Activated CD4-positive, alpha-beta T cell treated with anti-CD3 and anti-CD28 coated beads, Interleukin-2, amount 10 ng/mL, durations not matched to agents 7 days and 5 days (primary cell): ENCODE results near the gene CD151. TPM values are rescaled to one million over a fixed set of nuclear protein-coding genes. Genes with fewer than 3 reads are reported as not detected.

Source experiments
- CTCF ChIA-PET: fragments of 350-600 bp; sonication (Branson Sonifier 250); formaldehyde crosslinking; loops from one replicate; lab custom pipeline; 2021; ENCODE audit warnings: antibody characterized with exemption; lab: Charles Lee
- POLR2A ChIA-PET: fragments of 350-600 bp; sonication (Branson Sonifier 250); formaldehyde crosslinking; loops from one replicate; lab custom pipeline; 2021; ENCODE audit warnings: antibody characterized with exemption; lab: Charles Lee
- DNase-seq: peaks from one replicate; pipeline ENCODE4 v3.0.0-alpha.2; 2020
- H3K27ac Mint-ChIP-seq: one replicate; pipeline ENCODE4 v1.8.0; 2021; ENCODE audit warnings: mild to moderate bottlenecking, moderate library complexity, mixed read lengths
- H3K27me3 Mint-ChIP-seq: one replicate; pipeline ENCODE4 v1.8.0; 2021; ENCODE audit warnings: mixed read lengths
- H3K36me3 Mint-ChIP-seq: one replicate; pipeline ENCODE4 v1.8.0; 2021; ENCODE audit warnings: low read depth, mixed read lengths
- H3K4me1 Mint-ChIP-seq: one replicate; pipeline ENCODE4 v1.8.0; 2021; ENCODE audit warnings: mixed read lengths
- H3K4me3 Mint-ChIP-seq: one replicate; pipeline ENCODE4 v1.8.0; 2021; ENCODE audit warnings: mild to moderate bottlenecking, moderate library complexity, mixed read lengths
- H3K9me3 Mint-ChIP-seq: one replicate; pipeline ENCODE4 v1.8.0; 2021; ENCODE audit warnings: mixed read lengths
- total RNA-seq, 2 experiments: library from RNA; stranded (reverse); gene quantifications; one replicate each; pipeline ENCODE4 v1.2.3, GENCODE V29; 2021

The CD151 gene
- 10 to 100 TPM; 35.4 to 37.6 TPM for total RNA-seq

DNA sequence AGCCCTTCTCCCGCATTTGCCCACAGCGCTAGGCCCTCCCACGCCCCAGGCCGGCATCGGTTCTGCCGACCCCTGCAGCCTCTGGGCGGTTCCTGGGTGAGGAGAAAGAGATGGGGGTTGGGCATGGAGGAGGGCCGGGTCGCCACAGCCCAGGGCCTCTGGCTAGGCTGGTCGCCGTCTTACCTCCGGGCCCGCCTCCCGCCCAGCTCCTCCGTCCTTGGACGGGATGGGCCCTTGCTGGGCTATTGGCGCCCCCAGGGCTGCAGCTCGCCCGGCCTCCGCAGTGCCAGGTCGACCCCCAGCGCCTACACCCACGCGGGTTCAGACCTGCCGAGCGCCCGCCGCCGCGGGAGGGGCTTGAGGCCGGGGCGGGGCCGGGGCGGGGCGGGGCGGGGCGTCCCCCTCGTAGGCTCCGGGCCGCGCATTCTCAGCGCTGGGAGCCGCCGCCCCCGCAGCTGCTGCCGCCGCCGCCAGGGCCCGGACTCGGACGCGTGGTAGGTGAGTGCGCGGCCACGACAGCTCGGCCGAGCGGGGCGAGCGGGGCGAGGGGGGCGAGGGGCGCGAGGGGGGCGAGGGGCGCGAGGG is at the start of gene CD151:
Gene CD151 (plus strand): TSS at position 424 of the 585 bp plus-strand sequence. CDS start 3,118 bp downstream, outside the sequence.
- H3K4me1 Mint-ChIP-seq = peaks cover 38% of the 10 kb centered on the region
- no peak within 1 kb of the TSS for H3K27ac Mint-ChIP-seq
- peak within 1 kb of the TSS; percentile 67 for H3K4me3 Mint-ChIP-seq
- DNase-seq = peak; percentile 51
- POLR2A ChIA-PET = no interaction called here
- H3K9me3 Mint-ChIP-seq = no peaks in the 10 kb centered on the region
- CTCF ChIA-PET = interaction anchor here (1.1 to 5.5 kb wide), 4 partner anchors 9 to 24 kb away, joined by 3 to 19 read pairs (median 6); no protein-coding TSS in a partner anchor
- H3K36me3 Mint-ChIP-seq = no peaks in the 10 kb centered on the region
- peaks cover 43% of the 10 kb centered on the region for H3K27me3 Mint-ChIP-seq

- no peak overlapping the region for H3K4me3 Mint-ChIP-seq
- H3K36me3 Mint-ChIP-seq = peaks cover 7% of the 10 kb centered on the region
- CTCF ChIA-PET = interaction anchor here (1.0 kb wide), 1 partner anchor 11 kb away, joined by 3 read pairs; no protein-coding TSS in a partner anchor
- H3K4me1 Mint-ChIP-seq = peaks cover 18% of the 10 kb centered on the region
- peak; percentile 40 for DNase-seq
- no peaks in the 10 kb centered on the region for H3K9me3 Mint-ChIP-seq
- H3K27me3 Mint-ChIP-seq = no peaks in the 10 kb centered on the region
- POLR2A ChIA-PET = no interaction called here
- H3K27ac Mint-ChIP-seq = no peak overlapping the region
These were observed 49.2 kb upstream of the CD151 start for GRCh38 chr11:783581-784015.

GRCh38 chr11:786235-787083 is 46.3 kb upstream of the CD151 start:
- CTCF ChIA-PET = interaction anchor here (0.6 to 1.6 kb wide), 4 partner anchors 18 to 208 kb away, joined by 3 to 4 read pairs (median 3); partner anchors contain the start of genes DEAF1 and TMEM80

GRCh38 chr11:787084-787675 is 45.6 kb upstream of the CD151 start:
- H3K4me3 Mint-ChIP-seq = no peak overlapping the region
- H3K27me3 Mint-ChIP-seq = no peaks in the 10 kb centered on the region
- POLR2A ChIA-PET = no interaction called here

More at GRCh38 chr11:786235-787083, 46.3 kb upstream of the CD151 start:
- no peak for DNase-seq
- H3K9me3 Mint-ChIP-seq = no peaks in the 10 kb centered on the region
- H3K27ac Mint-ChIP-seq = no peak overlapping the region
- POLR2A ChIA-PET = no interaction called here
- no peaks in the 10 kb centered on the region for H3K27me3 Mint-ChIP-seq
- H3K4me1 Mint-ChIP-seq = peaks cover 11% of the 10 kb centered on the region
- H3K4me3 Mint-ChIP-seq = no peak overlapping the region
- H3K36me3 Mint-ChIP-seq = peaks cover 10% of the 10 kb centered on the region

GRCh38 chr11:788009-788640 is 44.6 kb upstream of the CD151 start:
- CTCF ChIA-PET = no interaction called here
- Mint-ChIP-seq H3K4me1 (peaks cover 11% of the 10 kb centered on the region), H3K4me3 (no peak overlapping the region), H3K36me3 (peaks cover 10% of the 10 kb centered on the region), H3K27ac (no peak overlapping the region), H3K27me3 (no peaks in the 10 kb centered on the region), H3K9me3 (no peaks in the 10 kb centered on the region)
- POLR2A ChIA-PET = no interaction called here
- DNase-seq = no peak

More at GRCh38 chr11:787084-787675, 45.6 kb upstream of the CD151 start:
- H3K36me3 Mint-ChIP-seq = peaks cover 10% of the 10 kb centered on the region
- H3K27ac Mint-ChIP-seq = no peak overlapping the region
- DNase-seq = no peak
- CTCF ChIA-PET = interaction anchor here (0.6 kb wide), 1 partner anchor 209 kb away, joined by 3 read pairs; no protein-coding TSS in a partner anchor
- H3K9me3 Mint-ChIP-seq = no peaks in the 10 kb centered on the region
- H3K4me1 Mint-ChIP-seq = peaks cover 11% of the 10 kb centered on the region

- Mint-ChIP-seq H3K36me3 (peaks cover 4% of the 10 kb centered on the region), H3K4me3 (no peak overlapping the region), H3K27ac (no peak overlapping the region), H3K9me3 (no peaks in the 10 kb centered on the region), H3K4me1 (peaks cover 9% of the 10 kb centered on the region), H3K27me3 (no peaks in the 10 kb centered on the region)
- ChIA-PET CTCF (interaction anchor here (1.1 kb wide), 1 partner anchor 30 kb away, joined by 3 read pairs; the partner anchor contains the start of gene PNPLA2), POLR2A (no interaction called here)
- DNase-seq = no peak
These were observed 43.5 kb upstream of the CD151 start for GRCh38 chr11:788953-789940.

- Mint-ChIP-seq H3K4me1 (peaks cover 13% of the 10 kb centered on the region), H3K9me3 (no peaks in the 10 kb centered on the region), H3K27ac (no peak within 1 kb of the TSS), H3K4me3 (no peak within 1 kb of the TSS), H3K36me3 (peaks cover 4% of the 10 kb centered on the region), H3K27me3 (no peaks in the 10 kb centered on the region)
- ChIA-PET CTCF (interaction anchor here (1.1 kb wide), 1 partner anchor 29 kb away, joined by 3 read pairs; the partner anchor contains the start of gene PNPLA2), POLR2A (no interaction called here)
- DNase-seq = peak; percentile 47
These were observed 42.8 kb upstream of the CD151 start, which contains the start of gene CEND1 for GRCh38 chr11:789943-790342. TSS of gene CEND1 (minus strand) at chr11:790090. CDS start at chr11:788576, 1,514 bp downstream.

DNA sequence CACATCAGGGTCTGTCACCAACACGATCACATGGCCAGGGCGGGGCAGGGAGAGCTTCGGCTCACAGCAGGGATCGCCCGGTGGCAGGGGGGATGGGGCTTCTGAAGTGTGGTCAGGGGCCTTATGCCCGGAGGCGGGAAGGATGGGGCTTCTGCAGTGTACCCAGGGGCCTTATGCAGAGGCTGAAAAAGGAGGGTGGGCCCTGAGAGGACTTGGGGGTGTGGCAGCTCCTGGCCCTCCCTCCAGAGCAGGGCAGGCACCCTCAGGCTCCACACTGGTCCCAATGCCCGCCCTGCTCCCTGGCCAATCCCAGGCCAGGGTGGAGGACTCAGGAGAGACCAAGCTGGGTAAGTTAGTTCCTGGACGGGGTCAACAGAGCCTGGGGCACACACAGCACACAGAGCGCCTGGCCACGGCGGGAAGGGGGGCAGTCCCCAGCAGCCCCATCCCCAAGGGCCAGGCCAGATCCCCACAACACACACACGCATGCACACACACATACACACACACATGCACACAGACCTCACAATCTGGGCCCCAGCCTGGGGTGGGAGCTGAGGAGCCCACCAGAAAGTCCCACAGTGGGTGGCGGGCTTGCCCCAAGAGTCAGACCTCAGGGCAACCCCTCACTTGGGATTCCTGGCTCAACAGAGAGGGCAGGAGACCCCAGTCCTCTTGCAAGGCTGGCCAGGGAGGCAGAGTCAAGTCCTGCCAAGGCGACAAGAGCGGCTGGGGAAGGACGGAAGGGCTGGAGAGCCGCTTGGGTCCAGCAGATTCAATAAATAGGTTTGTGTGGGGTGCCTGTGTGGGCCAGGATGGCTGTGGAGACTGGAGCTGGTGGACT is 41.8 kb upstream of the CD151 start:
- H3K27me3 Mint-ChIP-seq = no peaks in the 10 kb centered on the region
- POLR2A ChIA-PET = interaction anchor here (1.3 kb wide), 1 partner anchor 14 kb away, joined by 4 read pairs; the partner anchor contains the start of gene GATD1
- DNase-seq = no peak
- no peaks in the 10 kb centered on the region for H3K9me3 Mint-ChIP-seq
- H3K27ac Mint-ChIP-seq = no peak overlapping the region
- peaks cover 4% of the 10 kb centered on the region for H3K36me3 Mint-ChIP-seq
- H3K4me1 Mint-ChIP-seq = peaks cover 16% of the 10 kb centered on the region
- CTCF ChIA-PET = interaction anchor here (0.9 to 1.1 kb wide), 2 partner anchors 12 to 28 kb away, joined by 3 to 4 read pairs; partner anchors contain the start of gene PNPLA2
- no peak overlapping the region for H3K4me3 Mint-ChIP-seq

DNA sequence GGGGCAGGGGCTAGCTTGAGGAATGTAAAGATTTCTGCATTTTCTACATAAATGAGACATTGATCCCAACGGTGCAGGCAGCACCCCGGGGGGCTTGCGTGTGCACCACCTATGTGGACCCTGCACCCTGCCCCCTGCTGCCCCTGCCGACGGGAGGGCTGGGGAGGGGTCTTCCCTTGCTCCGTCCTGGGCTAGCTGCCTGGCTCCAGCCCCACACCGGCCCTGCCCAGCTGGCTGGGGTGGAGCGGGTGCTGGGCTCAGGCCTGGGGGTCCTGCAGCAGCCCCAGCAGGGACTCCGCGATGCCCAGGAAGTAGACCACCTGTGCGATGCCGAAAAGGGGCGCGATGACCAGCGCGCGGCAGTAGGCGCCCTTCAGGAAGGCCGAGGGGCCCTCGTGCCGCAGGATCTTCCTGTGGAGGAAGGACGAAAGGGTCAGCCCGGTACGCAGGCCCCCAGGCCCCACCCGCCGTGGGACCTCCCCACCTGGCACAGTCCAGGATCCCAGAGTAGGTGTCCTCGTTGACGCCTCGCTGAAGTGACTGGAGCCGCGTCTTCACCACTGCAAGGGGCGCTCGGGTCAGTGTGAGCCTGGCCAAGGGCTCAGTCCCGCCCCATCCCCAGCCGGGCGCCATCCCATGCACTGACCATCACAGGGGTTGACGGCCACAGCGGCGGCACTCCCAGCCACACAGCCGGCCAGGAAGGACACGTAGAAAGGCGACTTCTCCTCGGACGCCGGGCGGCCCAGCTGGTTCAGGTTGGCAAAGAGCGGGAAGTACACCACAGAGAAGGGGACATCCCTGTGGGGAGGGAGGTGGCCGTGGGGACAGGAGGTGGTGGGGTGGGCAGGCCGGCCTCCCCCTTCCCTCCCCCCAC is 40.9 kb upstream of the CD151 start:
- H3K36me3 Mint-ChIP-seq = peaks cover 4% of the 10 kb centered on the region
- DNase-seq = no peak
- H3K9me3 Mint-ChIP-seq = no peaks in the 10 kb centered on the region
- H3K4me3 Mint-ChIP-seq = no peak overlapping the region
- H3K4me1 Mint-ChIP-seq = peaks cover 22% of the 10 kb centered on the region
- ChIA-PET POLR2A (interaction anchor here (1.3 kb wide), 1 partner anchor 15 kb away, joined by 4 read pairs; the partner anchor contains the start of gene GATD1), CTCF (interaction anchor here (0.5 to 1.3 kb wide), 4 partner anchors 11 to 135 kb away, joined by 3 to 4 read pairs (median 3); no protein-coding TSS in a partner anchor)
- H3K27me3 Mint-ChIP-seq = no peaks in the 10 kb centered on the region
- H3K27ac Mint-ChIP-seq = no peak overlapping the region

DNA sequence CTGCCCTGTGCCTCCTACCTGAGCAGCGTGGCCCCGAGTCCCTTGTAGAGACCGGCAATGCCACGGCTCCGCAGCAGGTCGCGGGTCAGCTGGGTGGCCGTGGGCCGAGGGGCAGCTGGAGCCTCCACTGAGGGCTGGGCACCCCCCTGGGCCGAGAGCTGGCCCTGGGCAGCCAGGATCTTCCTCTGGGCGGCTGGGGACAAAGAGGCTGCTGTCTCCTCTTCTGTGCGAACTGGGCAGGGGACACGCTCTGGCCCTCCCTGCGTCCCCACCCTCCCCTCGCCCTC is 40.3 kb upstream of the CD151 start:
- H3K4me3 Mint-ChIP-seq = no peak overlapping the region
- no peaks in the 10 kb centered on the region for H3K27me3 Mint-ChIP-seq
- H3K36me3 Mint-ChIP-seq = peaks cover 4% of the 10 kb centered on the region
- POLR2A ChIA-PET = no interaction called here
- peaks cover 27% of the 10 kb centered on the region for H3K4me1 Mint-ChIP-seq
- CTCF ChIA-PET = interaction anchor here (0.6 to 1.3 kb wide), 2 partner anchors 16 to 136 kb away, joined by 3 read pairs; no protein-coding TSS in a partner anchor
- no peak for DNase-seq
- no peaks in the 10 kb centered on the region for H3K9me3 Mint-ChIP-seq
- H3K27ac Mint-ChIP-seq = no peak overlapping the region
